ENCODE results near the gene CPNE1. TPM values are rescaled to one million over a fixed set of nuclear protein-coding genes. Genes with fewer than 3 reads are reported as not detected.

CPNE1 gene
- total and polyA plus RNA-seq, 12 donors = 25.8 to 114 (median 53.7) TPM

DNA sequence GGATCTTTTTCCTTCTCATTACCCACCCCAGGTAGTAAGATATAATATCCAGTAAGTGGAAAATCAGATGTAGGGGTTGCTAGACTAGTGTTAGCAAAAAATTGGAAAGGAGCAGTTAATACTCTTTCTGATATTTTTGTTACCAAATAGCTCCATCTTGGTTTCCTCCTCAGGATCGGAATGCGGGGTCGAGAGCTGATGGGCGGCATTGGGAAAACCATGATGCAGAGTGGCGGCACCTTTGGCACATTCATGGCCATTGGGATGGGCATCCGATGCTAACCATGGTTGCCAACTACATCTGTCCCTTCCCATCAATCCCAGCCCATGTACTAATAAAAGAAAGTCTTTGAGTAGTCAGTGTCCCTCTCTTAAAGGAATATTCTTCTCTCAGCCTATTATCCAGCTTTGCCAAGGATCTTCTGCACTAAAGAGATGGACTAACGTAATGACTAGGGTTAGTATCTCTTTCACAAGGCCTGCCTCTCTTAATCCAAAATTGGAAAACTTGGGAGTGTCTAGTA is 36.0 kb upstream of the CPNE1 start:
- TF ChIP-seq, protein P1, sequence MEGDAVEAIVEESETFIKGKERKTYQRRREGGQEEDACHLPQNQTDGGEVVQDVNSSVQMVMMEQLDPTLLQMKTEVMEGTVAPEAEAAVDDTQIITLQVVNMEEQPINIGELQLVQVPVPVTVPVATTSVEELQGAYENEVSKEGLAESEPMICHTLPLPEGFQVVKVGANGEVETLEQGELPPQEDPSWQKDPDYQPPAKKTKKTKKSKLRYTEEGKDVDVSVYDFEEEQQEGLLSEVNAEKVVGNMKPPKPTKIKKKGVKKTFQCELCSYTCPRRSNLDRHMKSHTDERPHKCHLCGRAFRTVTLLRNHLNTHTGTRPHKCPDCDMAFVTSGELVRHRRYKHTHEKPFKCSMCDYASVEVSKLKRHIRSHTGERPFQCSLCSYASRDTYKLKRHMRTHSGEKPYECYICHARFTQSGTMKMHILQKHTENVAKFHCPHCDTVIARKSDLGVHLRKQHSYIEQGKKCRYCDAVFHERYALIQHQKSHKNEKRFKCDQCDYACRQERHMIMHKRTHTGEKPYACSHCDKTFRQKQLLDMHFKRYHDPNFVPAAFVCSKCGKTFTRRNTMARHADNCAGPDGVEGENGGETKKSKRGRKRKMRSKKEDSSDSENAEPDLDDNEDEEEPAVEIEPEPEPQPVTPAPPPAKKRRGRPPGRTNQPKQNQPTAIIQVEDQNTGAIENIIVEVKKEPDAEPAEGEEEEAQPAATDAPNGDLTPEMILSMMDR (IDR thresholded peaks at IDR 0.05) = no peak
- peaks cover 0 to 67% (median 43%) of the 10 kb centered on the region in 9 donors for H3K36me3 ChIP-seq
- no peak for DNase-seq
- WGBS, 2 donors = 91 to 92% methylated on average over 7 of the region's 7 CpGs
- ATAC-seq = no peak
- intact Hi-C loops (cut with DNase I) = loop anchor here in 2 of 10 donors (5.0 to 10.0 kb wide), 2 partner anchors 42 to 236 kb away; partner anchors contain the start of gene RBM39 (in 1 of the 2)
- no peaks in the 10 kb centered on the region for H3K27me3 ChIP-seq
- H3K4me1 ChIP-seq = peaks cover 5 to 40% (median 22%) of the 10 kb centered on the region in 9 donors
- no peaks in the 10 kb centered on the region for H3K9me3 ChIP-seq
- peak overlapping the region in 2 of 10 donors; percentile 64 to 99 for H3K4me3 ChIP-seq
- peak overlapping the region in 2 of 10 donors; percentile 90 to 95 for H3K27ac ChIP-seq

DNA sequence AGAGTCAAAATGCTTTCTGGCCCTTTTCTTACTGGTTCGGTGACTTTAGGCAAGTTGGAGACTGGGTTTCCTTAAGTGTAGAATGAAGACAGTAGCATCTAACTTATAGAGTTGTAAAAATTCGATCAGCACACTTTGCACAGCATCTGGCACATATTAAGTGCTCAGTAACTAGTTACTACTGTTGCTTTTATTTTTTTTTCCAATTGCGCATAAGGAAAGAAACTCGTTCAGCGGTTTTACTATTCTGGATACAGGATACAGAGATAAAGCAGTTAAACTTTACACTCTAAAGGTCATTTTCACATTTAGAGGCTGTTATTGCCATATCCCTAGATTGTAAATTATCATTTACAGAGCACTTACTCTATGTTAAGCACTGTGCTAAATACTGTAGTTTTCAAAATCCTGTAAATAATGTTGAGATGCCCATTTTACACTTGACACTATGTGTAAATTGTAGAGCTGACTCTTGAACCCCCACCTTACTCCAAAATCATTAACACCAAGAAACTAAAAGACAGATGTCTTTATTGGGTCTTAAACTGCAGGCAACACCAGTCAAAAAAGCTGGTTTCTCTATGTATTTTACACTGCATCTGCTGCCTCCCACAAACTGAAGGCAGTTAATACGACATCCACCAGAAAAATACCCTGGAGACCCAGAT is 35.4 kb upstream of the CPNE1 start:
- H3K36me3 ChIP-seq = peaks cover 0 to 67% (median 38%) of the 10 kb centered on the region in 9 donors
- TF ChIP-seq, protein P1 (IDR thresholded peaks at IDR 0.05) = no peak
- 25 to 26% methylated on average over 6 of the region's 6 CpGs for whole genome bisulfite sequencing, 2 donors
- H3K4me3 ChIP-seq = peak overlapping the region; percentile 64 to 99 (median 90)
- ATAC-seq (no peak), DNase-seq (no peak)
- no peaks in the 10 kb centered on the region for H3K9me3 ChIP-seq
- intact Hi-C loops (cut with DNase I) = loop anchor here in 5 of 10 donors (5.0 to 10.0 kb wide), 7 partner anchors 32 to 235 kb away; partner anchors contain the start of genes RBM39 (in 1 of the 5) and SPAG4 (in 1 of the 5)
- H3K4me1 ChIP-seq = peaks cover 5 to 40% (median 22%) of the 10 kb centered on the region in 9 donors
- no peaks in the 10 kb centered on the region for H3K27me3 ChIP-seq
- H3K27ac ChIP-seq = peak overlapping the region in 9 of 10 donors; percentile 81 to 95 (median 90)

DNA sequence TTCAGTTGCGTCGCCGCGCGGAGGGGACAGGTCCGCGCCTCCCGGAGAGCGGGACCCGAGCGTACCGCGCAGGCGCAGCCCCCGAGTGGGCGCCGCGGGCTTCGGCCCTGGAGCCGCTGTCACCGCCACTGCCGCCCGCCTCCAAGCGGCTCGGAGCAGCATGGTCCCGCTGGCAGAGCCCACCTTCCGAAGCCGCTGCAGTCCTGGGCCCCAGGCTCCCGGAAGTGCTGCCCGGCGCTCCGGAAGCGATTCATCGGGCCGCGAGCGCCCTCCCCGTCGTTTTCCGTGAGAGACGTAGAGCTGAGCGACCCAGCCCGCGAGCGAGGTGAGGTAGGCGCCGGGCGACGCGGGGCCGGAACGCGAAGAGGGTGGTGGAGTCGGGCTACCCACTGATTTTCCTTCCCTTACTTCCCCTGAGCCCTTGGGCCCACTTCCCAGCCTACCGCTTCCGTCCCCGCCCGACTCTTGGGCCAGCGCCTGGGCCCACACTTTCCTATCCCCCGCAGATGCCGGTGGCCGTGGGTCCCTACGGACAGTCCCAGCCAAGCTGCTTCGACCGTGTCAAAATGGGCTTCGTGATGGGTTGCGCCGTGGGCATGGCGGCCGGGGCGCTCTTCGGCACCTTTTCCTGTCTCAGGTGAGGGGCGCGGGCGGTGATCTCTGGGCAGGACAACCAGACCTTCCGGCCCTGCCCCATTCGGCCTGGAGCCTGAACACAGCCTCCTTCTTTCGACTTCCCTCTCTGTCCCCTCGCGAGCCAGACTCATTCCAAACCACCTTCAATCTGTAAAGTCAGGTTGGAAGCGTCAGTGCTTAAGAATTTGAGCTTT is 34.6 kb upstream of the CPNE1 start, which contains the start of the genes NFS1 and ROMO1:
Gene NFS1, minus strand, starts transcription at position 226 of the 830 bp plus-strand sequence. Its CDS starts 64 bp downstream, at position 162.
Gene ROMO1, plus strand, starts transcription at position 279 of the 830 bp plus-strand sequence. Its CDS starts 228 bp downstream, at position 507.
- TF ChIP-seq, protein P1 (IDR thresholded peaks at IDR 0.05) = peak in 6 of 9 donors; percentile 12 to 46 (median 38)
- Histone ChIP-seq H3K9me3 (no peaks in the 10 kb centered on the region), H3K27ac (peak within 1 kb of the TSS; percentile 76 to 95 (median 90)), H3K4me3 (peak within 1 kb of the TSS; percentile 64 to 99 (median 90)), H3K27me3 (no peaks in the 10 kb centered on the region), H3K4me1 (peaks cover 5 to 40% (median 22%) of the 10 kb centered on the region in 9 donors), H3K36me3 (peaks cover 0 to 67% (median 31%) of the 10 kb centered on the region in 9 donors)
- WGBS, 2 donors = 0 to 1% methylated on average over 70 to 81 of the region's 81 CpGs
- peak; percentile 85 to 88 for DNase-seq
- peak; percentile 93 to 97 (median 94) for ATAC-seq
- intact Hi-C loops (cut with DNase I) = loop anchor here in 4 of 10 donors (5.0 to 10.0 kb wide), 6 partner anchors 33 to 235 kb away; partner anchors contain the start of gene SPAG4 (in 1 of the 4)
